SK-N-SH (cell line): Measurements from ENCODE around the gene STX5. TPM values are rescaled to one million over a fixed set of nuclear protein-coding genes. Genes with fewer than 3 reads are reported as not detected.

Experiments
- CTCF ChIA-PET: fragments of 300-600, 350-600 bp; formaldehyde crosslinking; extraction: SDS; loops from one replicate; lab custom pipeline; 2021; lab: Yijun Ruan, JAX
- POLR2A ChIA-PET: fragments of 350-600 bp; sonication (Branson Sonifier 250); formaldehyde crosslinking; extraction: SDS; loops from one replicate; lab custom pipeline; 2020; ENCODE audit warnings: antibody characterized with exemption, inconsistent platforms; lab: Yijun Ruan, JAX
- DNase-seq: peaks from one replicate; pipeline ENCODE4 v3.0.0; 2012
- H2AFZ ChIP-seq: fragments of 200-600 bp; sonication (generic); 2 replicates; pipeline ENCODE4 v1.8.1; 2016; ENCODE audit warnings: antibody characterized with exemption, mild to moderate bottlenecking, low read depth
- H3F3A ChIP-seq: fragments of 200-600 bp; sonication (generic); replicated peaks from 2 replicates; pipeline ENCODE3; 2016; ENCODE audit warnings: antibody characterized with exemption, mild to moderate bottlenecking; ENCODE audit not compliant: insufficient read depth
- H3K27ac ChIP-seq, 2 experiments: fragments of 200-500 bp in 1 of 2; fragments of 200-600 bp in 1 of 2; sonication (Bioruptor generic) in 1 of 2; sonication (generic), shearing (Covaris generic) in 1 of 2; 2 replicates each; pipeline versions ENCODE4 v1.5.1 to v1.6.1; 2014 to 2016; ENCODE audit warnings: low read depth in 2 of 2, inconsistent platforms in 1 of 2, low read length in 1 of 2, mild to moderate bottlenecking in 1 of 2, mixed read lengths in 1 of 2
- H3K27me3 ChIP-seq: fragments of 200-600 bp; sonication (generic), shearing (Covaris generic); 2 replicates; pipeline ENCODE4 v1.6.1; 2016; ENCODE audit warnings: mixed run types; ENCODE audit not compliant: insufficient read depth
- H3K36me3 ChIP-seq, 2 experiments: fragments of 200-500 bp in 1 of 2; fragments of 200-600 bp in 1 of 2; sonication (Bioruptor generic) in 1 of 2; sonication (generic) in 1 of 2; replicated peaks in 1 of 2; 2 replicates each; pipeline versions ENCODE3 to v1.5.1; 2014 to 2016; ENCODE audit warnings: low read length in 1 of 2, mild to moderate bottlenecking in 1 of 2; ENCODE audit not compliant: insufficient read depth in 2 of 2, control insufficient read depth in 1 of 2
- H3K4me1 ChIP-seq, 2 experiments: fragments of 200-500 bp in 1 of 2; fragments of 200-600 bp in 1 of 2; sonication (Bioruptor generic) in 1 of 2; sonication (generic), shearing (Covaris generic) in 1 of 2; 2 replicates each; pipeline versions ENCODE4 v1.5.1 to v1.6.1; 2014 to 2016; ENCODE audit warnings: low read depth in 1 of 2, low read length in 1 of 2, mixed run types in 1 of 2; ENCODE audit not compliant: insufficient read depth in 2 of 2, control insufficient read depth in 1 of 2
- H3K4me2 ChIP-seq: fragments of 200-600 bp; sonication (generic), shearing (Covaris generic); 2 replicates; pipeline ENCODE4 v1.6.1; 2017; ENCODE audit warnings: mixed run types
- H3K4me3 ChIP-seq, 2 experiments: fragments of 200-500 bp in 1 of 2; fragments of 200-600 bp in 1 of 2; sonication (Bioruptor generic) in 1 of 2; sonication (generic), shearing (Covaris generic) in 1 of 2; 2 replicates each; pipeline versions ENCODE4 v1.5.1 to v1.8.1; 2014 to 2016; ENCODE audit warnings: low read depth in 2 of 2, inconsistent platforms in 1 of 2, low read length in 1 of 2, mild to moderate bottlenecking in 1 of 2, mixed read lengths in 1 of 2, moderate library complexity in 1 of 2
- H3K79me2 ChIP-seq: fragments of 200-600 bp; sonication (generic); 2 replicates; pipeline ENCODE4 v1.8.1; 2017; ENCODE audit warnings: mild to moderate bottlenecking; ENCODE audit not compliant: insufficient read depth
- H3K9ac ChIP-seq: fragments of 200-600 bp; sonication (generic); 2 replicates; pipeline ENCODE4 v1.6.1; 2017; ENCODE audit warnings: mixed run types
- H3K9me2 ChIP-seq: fragments of 200-600 bp; sonication (generic); 2 replicates; pipeline ENCODE4 v1.6.1; 2017; ENCODE audit warnings: mixed run types
- H3K9me3 ChIP-seq: fragments of 200-600 bp; sonication (generic); 2 replicates; pipeline ENCODE4 v1.6.1; 2017; ENCODE audit warnings: mixed run types, mild to moderate bottlenecking, moderate library complexity
- H4K20me1 ChIP-seq: fragments of 200-600 bp; sonication (generic); 2 replicates; pipeline ENCODE4 v1.6.1; 2017; ENCODE audit warnings: mild to moderate bottlenecking, mixed run types; ENCODE audit not compliant: insufficient read depth
- CHD2 ChIP-seq: fragments of 150-350 bp; IDR thresholded peaks from 2 replicates; pipeline ENCODE4 v1.6.1; 2018; ENCODE audit warnings: low read length; ENCODE audit not compliant: partially characterized antibody
- ELF1 ChIP-seq: IDR thresholded peaks from 2 replicates; pipeline ENCODE4 v1.4.0; 2012
- EZH2phosphoT487 ChIP-seq: fragments of 200-600 bp; sonication (generic); IDR thresholded peaks from 2 replicates; pipeline ENCODE4 v1.6.1; 2017; ENCODE audit warnings: low read depth, mixed run types, mild to moderate bottlenecking, antibody characterized with exemption, moderate library complexity, borderline replicate concordance
- FOXJ3 ChIP-seq: sonication (generic); formaldehyde crosslinking; IDR thresholded peaks from 2 replicates; pipeline ENCODE4 v1.5.1; 2020; ENCODE audit warnings: mild to moderate bottlenecking, missing genetic modification reagents
- FOXM1 ChIP-seq: IDR thresholded peaks from 2 replicates; pipeline ENCODE4 v1.4.0; 2012; ENCODE audit warnings: low read depth, mild to moderate bottlenecking
- JUND ChIP-seq: IDR thresholded peaks from 2 replicates; pipeline ENCODE4 v1.4.0; 2012
- MEF2A ChIP-seq: IDR thresholded peaks from 2 replicates; pipeline ENCODE4 v1.4.0; 2012; ENCODE audit warnings: low read depth, borderline replicate concordance
- NFIC ChIP-seq: IDR thresholded peaks from 2 replicates; pipeline ENCODE4 v1.4.0; 2012; ENCODE audit warnings: borderline replicate concordance
- POLR2AphosphoS5 ChIP-seq: IDR thresholded peaks from 2 replicates; pipeline ENCODE4 v1.6.1; 2012; ENCODE audit warnings: low read depth, low read length
- RAD21 ChIP-seq: IDR thresholded peaks from 2 replicates; pipeline ENCODE4 v1.6.1; 2012; ENCODE audit warnings: mild to moderate bottlenecking, low read length
- RCOR1 ChIP-seq: fragments of 150-350 bp; IDR thresholded peaks from 2 replicates; pipeline ENCODE4 v1.6.1; 2017; ENCODE audit warnings: antibody characterized with exemption, low read length
- SMC3 ChIP-seq: IDR thresholded peaks from 2 replicates; pipeline ENCODE4 v1.6.1; 2012; ENCODE audit warnings: low read depth, low read length, improper control_type of control experiment
- TAF1 ChIP-seq: IDR thresholded peaks from 2 replicates; pipeline ENCODE4 v1.6.1; 2012; ENCODE audit warnings: low read depth, mild to moderate bottlenecking, low read length, moderate library complexity, borderline replicate concordance
- TCF12 ChIP-seq: IDR thresholded peaks from 2 replicates; pipeline ENCODE4 v1.4.0; 2012
- TEAD4 ChIP-seq: IDR thresholded peaks from 2 replicates; pipeline ENCODE4 v1.4.0; 2012; ENCODE audit warnings: mild to moderate bottlenecking, borderline replicate concordance; ENCODE audit not compliant: insufficient read depth
- YY1 ChIP-seq: IDR thresholded peaks from 2 replicates; pipeline ENCODE4 v1.4.0; 2012; ENCODE audit warnings: low read depth, mild to moderate bottlenecking
- WGBS: methylation state at CpG from one replicate; pipeline ENCODE4 v1.1.6; 2017; ENCODE audit warnings: low lambda C conversion rate; 5-methylcytosine and 5-hydroxymethylcytosine counted together
- polyA plus RNA-seq, 3 experiments: library from polyadenylated mRNA; depleted of rRNA; stranded (reverse); fragments of >200 nt; gene quantifications; 2 replicates each; pipeline ENCODE4 v1.2.3, GENCODE V29; 2012
- TF ChIP-seq, protein P1 (sequence below): IDR thresholded peaks from 2 replicates; pipeline ENCODE4; 2012
- TF ChIP-seq, protein P2 (sequence below): IDR thresholded peaks from 2 replicates; pipeline ENCODE4 v1.4.0; 2012; ENCODE audit warnings: low read depth, borderline replicate concordance
- TF ChIP-seq, protein P3 (sequence below): fragments of 150-350 bp; IDR thresholded peaks from 2 replicates; pipeline ENCODE4 v1.6.1; 2016; ENCODE audit warnings: mild to moderate bottlenecking, low read depth, low read length
- TF ChIP-seq, protein P4 (sequence below): fragments of 150-350 bp; IDR thresholded peaks from 2 replicates; pipeline ENCODE4 v1.6.1; 2017; ENCODE audit warnings: antibody characterized with exemption, low read length, low read depth, borderline replicate concordance
- TF ChIP-seq, protein P5 (sequence below): fragments of 200-600 bp; sonication (generic); IDR thresholded peaks from 2 replicates; pipeline ENCODE4 v1.6.1; 2017; ENCODE audit warnings: antibody characterized with exemption, mild to moderate bottlenecking, moderate library complexity

STX5 gene
- polyA plus RNA-seq, 1 of the 3 experiments (the other 2 are of a cell fraction): 24.2 TPM

DNA sequence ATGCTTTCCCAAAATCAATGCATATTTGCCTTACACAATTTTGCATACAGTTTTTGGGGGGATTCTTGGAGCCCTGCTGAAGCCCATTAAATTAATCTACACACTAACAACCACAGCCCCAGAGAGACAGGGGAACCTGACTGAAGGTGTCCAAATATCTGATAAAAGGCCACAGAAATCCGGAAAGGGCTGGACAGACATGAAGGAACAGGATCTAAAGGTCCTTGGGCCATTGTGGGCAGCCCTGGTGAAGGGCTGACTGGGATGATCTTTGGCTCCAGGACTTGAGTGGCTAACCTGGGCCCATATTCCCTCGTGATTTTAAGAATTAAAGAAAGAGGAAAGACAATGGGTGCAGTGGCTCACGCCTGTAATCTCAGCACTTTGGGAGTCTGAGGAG lies 14.3 kb upstream of the STX5 start:
- Histone ChIP-seq H3K27ac (no peak overlapping the region), H3K79me2 (no peaks in the 10 kb centered on the region), H3K4me1 (peaks cover 6% of the 10 kb centered on the region in 2 experiments; a peak in 2 of 4 replicates), H3K4me3 (no peak overlapping the region), H2AFZ (no peak overlapping the region), H3K4me2 (no peak overlapping the region), H3K9ac (no peak overlapping the region), H3K9me2 (no peaks in the 10 kb centered on the region), H3F3A (peaks cover 17% of the 10 kb centered on the region), H3K36me3 (no peaks in the 10 kb centered on the region), H3K9me3 (no peaks in the 10 kb centered on the region), H4K20me1 (no peaks in the 10 kb centered on the region), H3K27me3 (no peaks in the 10 kb centered on the region)
- ChIA-PET CTCF (no interaction called here), POLR2A (no interaction called here)
- 77% methylated on average over 3 of the region's 3 CpGs for WGBS
- DNase-seq: no peak
- TF ChIP-seq MEF2A (no peak), TCF12 (no peak), NFIC (no peak), TAF1 (no peak), FOXM1 (no peak), JUND (no peak)
- TF ChIP-seq, protein P1, sequence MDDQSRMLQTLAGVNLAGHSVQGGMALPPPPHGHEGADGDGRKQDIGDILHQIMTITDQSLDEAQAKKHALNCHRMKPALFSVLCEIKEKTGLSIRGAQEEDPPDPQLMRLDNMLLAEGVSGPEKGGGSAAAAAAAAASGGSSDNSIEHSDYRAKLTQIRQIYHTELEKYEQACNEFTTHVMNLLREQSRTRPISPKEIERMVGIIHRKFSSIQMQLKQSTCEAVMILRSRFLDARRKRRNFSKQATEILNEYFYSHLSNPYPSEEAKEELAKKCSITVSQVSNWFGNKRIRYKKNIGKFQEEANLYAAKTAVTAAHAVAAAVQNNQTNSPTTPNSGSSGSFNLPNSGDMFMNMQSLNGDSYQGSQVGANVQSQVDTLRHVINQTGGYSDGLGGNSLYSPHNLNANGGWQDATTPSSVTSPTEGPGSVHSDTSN: no peak
- TF ChIP-seq, protein P2, sequence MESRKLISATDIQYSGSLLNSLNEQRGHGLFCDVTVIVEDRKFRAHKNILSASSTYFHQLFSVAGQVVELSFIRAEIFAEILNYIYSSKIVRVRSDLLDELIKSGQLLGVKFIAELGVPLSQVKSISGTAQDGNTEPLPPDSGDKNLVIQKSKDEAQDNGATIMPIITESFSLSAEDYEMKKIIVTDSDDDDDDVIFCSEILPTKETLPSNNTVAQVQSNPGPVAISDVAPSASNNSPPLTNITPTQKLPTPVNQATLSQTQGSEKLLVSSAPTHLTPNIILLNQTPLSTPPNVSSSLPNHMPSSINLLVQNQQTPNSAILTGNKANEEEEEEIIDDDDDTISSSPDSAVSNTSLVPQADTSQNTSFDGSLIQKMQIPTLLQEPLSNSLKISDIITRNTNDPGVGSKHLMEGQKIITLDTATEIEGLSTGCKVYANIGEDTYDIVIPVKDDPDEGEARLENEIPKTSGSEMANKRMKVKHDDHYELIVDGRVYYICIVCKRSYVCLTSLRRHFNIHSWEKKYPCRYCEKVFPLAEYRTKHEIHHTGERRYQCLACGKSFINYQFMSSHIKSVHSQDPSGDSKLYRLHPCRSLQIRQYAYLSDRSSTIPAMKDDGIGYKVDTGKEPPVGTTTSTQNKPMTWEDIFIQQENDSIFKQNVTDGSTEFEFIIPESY: no peak

DNA sequence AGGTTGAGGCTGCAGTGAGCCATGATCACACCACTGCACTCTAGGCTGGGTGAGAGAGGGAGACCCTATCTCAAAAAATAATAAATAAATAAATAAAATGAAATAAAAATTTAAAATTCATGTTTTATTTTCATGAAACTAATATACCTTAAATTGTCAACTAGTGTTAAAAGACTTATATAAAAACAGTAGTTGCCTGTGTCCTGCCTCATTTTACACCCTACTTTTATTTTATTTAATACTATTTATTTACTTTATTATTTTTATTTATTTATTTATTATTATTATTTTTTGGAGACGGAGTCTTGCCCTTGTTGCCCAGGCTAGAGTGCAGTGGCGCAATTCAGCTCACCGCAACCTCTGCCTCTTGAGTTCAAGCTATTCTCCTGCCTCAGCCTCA lies 12.3 kb upstream of the STX5 start:
- Histone ChIP-seq H3K4me2 (no peak overlapping the region), H3K79me2 (peaks cover 1% of the 10 kb centered on the region; the same call in 1 of the 2 replicates), H3K9me2 (no peaks in the 10 kb centered on the region), H3F3A (peaks cover 19% of the 10 kb centered on the region), H3K4me1 (peaks cover 6% of the 10 kb centered on the region in 2 experiments; a peak in 2 of 4 replicates), H3K27ac (no peak overlapping the region), H2AFZ (no peak overlapping the region), H3K9ac (no peak overlapping the region), H3K9me3 (no peaks in the 10 kb centered on the region), H4K20me1 (no peaks in the 10 kb centered on the region), H3K36me3 (no peaks in the 10 kb centered on the region), H3K27me3 (no peaks in the 10 kb centered on the region), H3K4me3 (no peak overlapping the region)
- ChIA-PET POLR2A (interaction anchor here (3.5 kb wide), 1 partner anchor 11 kb away, joined by 18 read pairs; no protein-coding TSS in a partner anchor), CTCF (interaction anchor here (1.3 kb wide), 1 partner anchor 57 kb away, joined by 5 read pairs; the partner anchor contains the start of gene TMEM179B)
- DNase-seq: no peak
- no peak for TF ChIP-seq RCOR1
- no peak for TF ChIP-seq EZH2phosphoT487
- TF ChIP-seq, protein P3, sequence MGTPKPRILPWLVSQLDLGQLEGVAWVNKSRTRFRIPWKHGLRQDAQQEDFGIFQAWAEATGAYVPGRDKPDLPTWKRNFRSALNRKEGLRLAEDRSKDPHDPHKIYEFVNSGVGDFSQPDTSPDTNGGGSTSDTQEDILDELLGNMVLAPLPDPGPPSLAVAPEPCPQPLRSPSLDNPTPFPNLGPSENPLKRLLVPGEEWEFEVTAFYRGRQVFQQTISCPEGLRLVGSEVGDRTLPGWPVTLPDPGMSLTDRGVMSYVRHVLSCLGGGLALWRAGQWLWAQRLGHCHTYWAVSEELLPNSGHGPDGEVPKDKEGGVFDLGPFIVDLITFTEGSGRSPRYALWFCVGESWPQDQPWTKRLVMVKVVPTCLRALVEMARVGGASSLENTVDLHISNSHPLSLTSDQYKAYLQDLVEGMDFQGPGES: no peak
- no peak for TF ChIP-seq POLR2AphosphoS5
- TF ChIP-seq TCF12: no peak
- no peak for TF ChIP-seq RAD21
- no peak for TF ChIP-seq JUND
- no peak for TF ChIP-seq TAF1
- TF ChIP-seq FOXJ3 (CRISPR knock-in tag): no peak
- TF ChIP-seq, protein P4, sequence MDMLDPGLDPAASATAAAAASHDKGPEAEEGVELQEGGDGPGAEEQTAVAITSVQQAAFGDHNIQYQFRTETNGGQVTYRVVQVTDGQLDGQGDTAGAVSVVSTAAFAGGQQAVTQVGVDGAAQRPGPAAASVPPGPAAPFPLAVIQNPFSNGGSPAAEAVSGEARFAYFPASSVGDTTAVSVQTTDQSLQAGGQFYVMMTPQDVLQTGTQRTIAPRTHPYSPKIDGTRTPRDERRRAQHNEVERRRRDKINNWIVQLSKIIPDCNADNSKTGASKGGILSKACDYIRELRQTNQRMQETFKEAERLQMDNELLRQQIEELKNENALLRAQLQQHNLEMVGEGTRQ: no peak
- TF ChIP-seq FOXM1: no peak
- TF ChIP-seq ELF1: no peak
- TF ChIP-seq, protein P5, sequence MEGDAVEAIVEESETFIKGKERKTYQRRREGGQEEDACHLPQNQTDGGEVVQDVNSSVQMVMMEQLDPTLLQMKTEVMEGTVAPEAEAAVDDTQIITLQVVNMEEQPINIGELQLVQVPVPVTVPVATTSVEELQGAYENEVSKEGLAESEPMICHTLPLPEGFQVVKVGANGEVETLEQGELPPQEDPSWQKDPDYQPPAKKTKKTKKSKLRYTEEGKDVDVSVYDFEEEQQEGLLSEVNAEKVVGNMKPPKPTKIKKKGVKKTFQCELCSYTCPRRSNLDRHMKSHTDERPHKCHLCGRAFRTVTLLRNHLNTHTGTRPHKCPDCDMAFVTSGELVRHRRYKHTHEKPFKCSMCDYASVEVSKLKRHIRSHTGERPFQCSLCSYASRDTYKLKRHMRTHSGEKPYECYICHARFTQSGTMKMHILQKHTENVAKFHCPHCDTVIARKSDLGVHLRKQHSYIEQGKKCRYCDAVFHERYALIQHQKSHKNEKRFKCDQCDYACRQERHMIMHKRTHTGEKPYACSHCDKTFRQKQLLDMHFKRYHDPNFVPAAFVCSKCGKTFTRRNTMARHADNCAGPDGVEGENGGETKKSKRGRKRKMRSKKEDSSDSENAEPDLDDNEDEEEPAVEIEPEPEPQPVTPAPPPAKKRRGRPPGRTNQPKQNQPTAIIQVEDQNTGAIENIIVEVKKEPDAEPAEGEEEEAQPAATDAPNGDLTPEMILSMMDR: no peak
- TF ChIP-seq SMC3: no peak
- no peak for TF ChIP-seq NFIC
- no peak for TF ChIP-seq MEF2A
- TF ChIP-seq TEAD4: no peak
- TF ChIP-seq CHD2: no peak
- no peak for TF ChIP-seq YY1
- TF ChIP-seq, all 33 proteins: peak for 0
- WGBS: 98% methylated on average over 3 of the region's 3 CpGs
